CD14-positive monocyte (primary cell): ENCODE data around the gene NYAP1. TPM values are rescaled to one million over a fixed set of nuclear protein-coding genes. Genes with fewer than 3 reads are reported as not detected.
"Not testable (repeated sequence)": the region's sequence is repeated elsewhere in the genome, so short reads cannot be mapped to it uniquely, and the experiment has no call there.

Source experiments
- DNase-seq, 3 donors: peaks; one replicate each; pipeline ENCODE4 v3.0.0-alpha.2; 2011 to 2022
- H2AFZ ChIP-seq: 2 replicates; pipeline ENCODE4 v1.6.0; 2012; ENCODE audit warnings: mild to moderate bottlenecking, low read depth, low read length, inconsistent platforms; ENCODE audit not compliant: insufficient read depth, poor library complexity, severe bottlenecking
- H3K27ac ChIP-seq, 2 donors: 1 replicate in 1 of 2; 2 replicates in 1 of 2; pipeline ENCODE4 v1.5.1; 2012 to 2013; ENCODE audit warnings: low read length in 2 of 2, control low read depth in 1 of 2, inconsistent platforms in 1 of 2, low read depth in 1 of 2, mild to moderate bottlenecking in 1 of 2
- H3K27me3 ChIP-seq, 2 donors: one replicate each; pipeline versions ENCODE4 v1.6.0 to v1.6.1; 2011 to 2013; ENCODE audit warnings: low read length in 2 of 2; ENCODE audit not compliant: control insufficient read depth in 2 of 2, insufficient read depth in 2 of 2
- H3K36me3 ChIP-seq, 2 donors: replicated peaks in 1 of 2; 1 replicate in 1 of 2; 2 replicates in 1 of 2; pipeline versions ENCODE4 v1.5.1 to v1.6.1; 2012 to 2013; ENCODE audit warnings: low read length in 2 of 2, control low read depth in 1 of 2, inconsistent platforms in 1 of 2, mild to moderate bottlenecking in 1 of 2; ENCODE audit not compliant: insufficient read depth in 2 of 2, control insufficient read depth in 1 of 2
- H3K4me1 ChIP-seq, 2 donors: 1 replicate in 1 of 2; 2 replicates in 1 of 2; pipeline versions ENCODE4 v1.5.1 to v1.6.1; 2012 to 2013; ENCODE audit warnings: low read length in 2 of 2, control low read depth in 1 of 2, inconsistent platforms in 1 of 2, mild to moderate bottlenecking in 1 of 2, moderate library complexity in 1 of 2; ENCODE audit not compliant: insufficient read depth in 2 of 2, control insufficient read depth in 1 of 2
- H3K4me2 ChIP-seq: replicated peaks from 2 replicates; pipeline ENCODE3; 2012; ENCODE audit warnings: low read length, moderate library complexity, mild to moderate bottlenecking; ENCODE audit not compliant: poor library complexity, severe bottlenecking; ENCODE audit errors: extremely low read depth
- H3K4me3 ChIP-seq, 3 experiments: fragments of 200-600 bp in 1 of 3; sonication (generic) in 1 of 3; replicated peaks in 1 of 3; 1 replicate in 2 of 3; 2 replicates in 1 of 3; pipeline ENCODE4 v1.5.1; 2011 to 2013; ENCODE audit warnings: low read length in 3 of 3, mild to moderate bottlenecking in 3 of 3, control low read depth in 2 of 3, low read depth in 2 of 3, inconsistent platforms in 1 of 3, moderate library complexity in 1 of 3
- H3K79me2 ChIP-seq: 2 replicates; pipeline ENCODE4 v1.6.0; 2012; ENCODE audit warnings: mild to moderate bottlenecking, control low read depth, inconsistent platforms, low read length, moderate library complexity; ENCODE audit not compliant: insufficient read depth
- H3K9ac ChIP-seq: 2 replicates; pipeline ENCODE4 v1.6.0; 2017; ENCODE audit warnings: low read length, mild to moderate bottlenecking; ENCODE audit not compliant: insufficient read depth, poor library complexity, severe bottlenecking
- H3K9me3 ChIP-seq, 2 donors: replicated peaks in 1 of 2; 1 replicate in 1 of 2; 2 replicates in 1 of 2; pipeline versions ENCODE4 v1.5.1 to v1.6.1; 2012 to 2013; ENCODE audit warnings: low read length in 2 of 2, control low read depth in 1 of 2; ENCODE audit not compliant: control insufficient read depth in 1 of 2, insufficient read depth in 1 of 2
- H4K20me1 ChIP-seq: 2 replicates; pipeline ENCODE4 v1.6.0; 2012; ENCODE audit warnings: mild to moderate bottlenecking, low read length, control low read depth, moderate library complexity; ENCODE audit not compliant: insufficient read depth
- H3K27ac Mint-ChIP-seq, 7 donors: one replicate each; pipeline ENCODE4 v1.8.0; 2020; ENCODE audit warnings: mild to moderate bottlenecking in 7 of 7, mixed read lengths in 7 of 7, moderate library complexity in 6 of 7, inconsistent platforms in 2 of 7
- H3K27me3 Mint-ChIP-seq, 3 donors: one replicate each; pipeline ENCODE4 v1.8.0; 2021 to 2022; ENCODE audit warnings: low read depth in 3 of 3, mild to moderate bottlenecking in 3 of 3, mixed read lengths in 3 of 3, moderate library complexity in 3 of 3, inconsistent platforms in 1 of 3
- H3K36me3 Mint-ChIP-seq, 2 donors: one replicate each; pipeline ENCODE4 v1.8.0; 2020; ENCODE audit warnings: mixed read lengths in 2 of 2, inconsistent platforms in 1 of 2, mild to moderate bottlenecking in 1 of 2
- H3K4me1 Mint-ChIP-seq: one replicate; pipeline ENCODE4 v1.8.0; 2020; ENCODE audit warnings: mild to moderate bottlenecking, mixed read lengths
- H3K4me3 Mint-ChIP-seq, 2 donors: one replicate each; pipeline ENCODE4 v1.8.0; 2020; ENCODE audit warnings: mild to moderate bottlenecking in 2 of 2, mixed read lengths in 2 of 2, moderate library complexity in 1 of 2
- H3K9me3 Mint-ChIP-seq, 7 donors: one replicate each; pipeline ENCODE4 v1.8.0; 2020 to 2022; ENCODE audit warnings: mixed read lengths in 7 of 7, mild to moderate bottlenecking in 6 of 7, moderate library complexity in 6 of 7, inconsistent platforms in 2 of 7
- WGBS: methylation state at CpG from one replicate; pipeline ENCODE4 v1.1.5; 2013; ENCODE audit warnings: missing lambda C conversion rate; ENCODE audit not compliant: insufficient coverage; 5-methylcytosine and 5-hydroxymethylcytosine counted together
- intact Hi-C, 2 donors: fragments of 100-400 bp; cut with micrococcal nuclease; formaldehyde crosslinking; loops; one replicate each; pipeline versions ENCODE4 v1.15.0 to v1.15.1; 2023
- polyA plus RNA-seq, 3 donors: library from polyadenylated mRNA; depleted of rRNA in 1 of 3; unstranded in 2 of 3; stranded (reverse) in 1 of 3; fragments of 300-500 nt in 2 of 3; fragments of >200 nt in 1 of 3; fragmentation: Illumina TruSeq in 2 of 3; gene quantifications; 1 replicate in 2 of 3; 2 replicates in 1 of 3; pipeline ENCODE4 v1.2.3, GENCODE V29; 2012 to 2021
- TF ChIP-seq, protein P1 (sequence below): fragments of 200-600 bp; IDR thresholded peaks from one replicate; pipeline ENCODE4 v1.8.0; 2022; ENCODE audit warnings: antibody characterized with exemption, mild to moderate bottlenecking

Gene NYAP1
- polyA plus RNA-seq, 3 donors: not detected

DNA sequence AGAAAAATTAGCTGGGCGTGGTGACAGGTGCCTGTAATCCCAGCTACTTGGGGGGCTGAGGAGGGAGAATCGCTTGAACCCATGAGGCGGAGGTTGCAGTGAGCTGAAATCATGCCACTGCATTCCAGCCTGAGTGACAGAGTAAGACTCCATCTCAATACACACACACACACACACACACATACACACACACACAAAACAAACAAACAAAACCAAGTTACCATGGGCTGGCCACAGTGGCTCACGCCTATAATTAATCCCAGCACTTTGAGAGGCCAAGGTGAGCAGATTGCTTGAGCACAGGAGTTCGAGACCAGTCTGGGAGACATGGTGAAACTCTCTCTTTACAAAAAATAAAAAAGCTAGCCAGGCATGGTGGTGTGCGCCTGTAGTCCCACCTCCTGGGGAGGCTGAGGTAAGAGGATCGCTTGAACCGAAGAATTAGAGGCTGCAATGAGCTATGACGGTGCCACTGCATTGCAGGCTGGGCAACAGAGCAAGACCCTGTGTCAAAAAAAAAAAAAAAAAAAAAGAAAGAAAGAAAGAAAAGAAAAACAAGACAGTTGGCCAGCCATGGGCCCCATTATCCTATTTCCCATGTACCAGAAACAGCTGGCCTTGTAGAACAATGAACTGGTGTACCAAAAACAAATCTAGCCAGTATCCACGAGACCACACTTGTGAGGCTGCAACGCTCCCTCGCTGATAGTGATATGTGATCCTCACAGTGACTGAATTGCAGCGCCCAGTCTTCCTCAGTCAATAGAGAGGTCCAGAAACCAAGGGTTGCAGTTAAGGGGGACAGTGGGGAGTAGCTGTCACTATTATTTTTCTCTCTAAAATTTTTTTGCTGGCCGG lies 48.7 kb downstream of the NYAP1 start:
- no peak overlapping the region for H2AFZ ChIP-seq
- WGBS: 94% methylated on average over 3 of the region's 14 CpGs
- Mint-ChIP-seq H3K4me3 (no peak overlapping the region), H3K4me1 (no peaks in the 10 kb centered on the region), H3K36me3 (no peaks in the 10 kb centered on the region), H3K27me3 (peaks cover 2 to 6% (median 2%) of the 10 kb centered on the region in 3 donors), H3K27ac (no peak overlapping the region), H3K9me3 (no peaks in the 10 kb centered on the region)
- H3K9me3 ChIP-seq: no peaks in the 10 kb centered on the region
- H3K4me3 ChIP-seq: no peak overlapping the region
- H3K36me3 ChIP-seq: no peaks in the 10 kb centered on the region
- no peak overlapping the region for H3K9ac ChIP-seq
- H4K20me1 ChIP-seq: no peaks in the 10 kb centered on the region
- intact Hi-C loops: no loop called here
- no peaks in the 10 kb centered on the region for H3K4me1 ChIP-seq
- no peak for DNase-seq
- H3K79me2 ChIP-seq: no peaks in the 10 kb centered on the region
- no peak overlapping the region for H3K4me2 ChIP-seq
- no peaks in the 10 kb centered on the region for H3K27me3 ChIP-seq
- TF ChIP-seq, protein P1, sequence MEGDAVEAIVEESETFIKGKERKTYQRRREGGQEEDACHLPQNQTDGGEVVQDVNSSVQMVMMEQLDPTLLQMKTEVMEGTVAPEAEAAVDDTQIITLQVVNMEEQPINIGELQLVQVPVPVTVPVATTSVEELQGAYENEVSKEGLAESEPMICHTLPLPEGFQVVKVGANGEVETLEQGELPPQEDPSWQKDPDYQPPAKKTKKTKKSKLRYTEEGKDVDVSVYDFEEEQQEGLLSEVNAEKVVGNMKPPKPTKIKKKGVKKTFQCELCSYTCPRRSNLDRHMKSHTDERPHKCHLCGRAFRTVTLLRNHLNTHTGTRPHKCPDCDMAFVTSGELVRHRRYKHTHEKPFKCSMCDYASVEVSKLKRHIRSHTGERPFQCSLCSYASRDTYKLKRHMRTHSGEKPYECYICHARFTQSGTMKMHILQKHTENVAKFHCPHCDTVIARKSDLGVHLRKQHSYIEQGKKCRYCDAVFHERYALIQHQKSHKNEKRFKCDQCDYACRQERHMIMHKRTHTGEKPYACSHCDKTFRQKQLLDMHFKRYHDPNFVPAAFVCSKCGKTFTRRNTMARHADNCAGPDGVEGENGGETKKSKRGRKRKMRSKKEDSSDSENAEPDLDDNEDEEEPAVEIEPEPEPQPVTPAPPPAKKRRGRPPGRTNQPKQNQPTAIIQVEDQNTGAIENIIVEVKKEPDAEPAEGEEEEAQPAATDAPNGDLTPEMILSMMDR: no peak
- no peak overlapping the region for H3K27ac ChIP-seq

DNA sequence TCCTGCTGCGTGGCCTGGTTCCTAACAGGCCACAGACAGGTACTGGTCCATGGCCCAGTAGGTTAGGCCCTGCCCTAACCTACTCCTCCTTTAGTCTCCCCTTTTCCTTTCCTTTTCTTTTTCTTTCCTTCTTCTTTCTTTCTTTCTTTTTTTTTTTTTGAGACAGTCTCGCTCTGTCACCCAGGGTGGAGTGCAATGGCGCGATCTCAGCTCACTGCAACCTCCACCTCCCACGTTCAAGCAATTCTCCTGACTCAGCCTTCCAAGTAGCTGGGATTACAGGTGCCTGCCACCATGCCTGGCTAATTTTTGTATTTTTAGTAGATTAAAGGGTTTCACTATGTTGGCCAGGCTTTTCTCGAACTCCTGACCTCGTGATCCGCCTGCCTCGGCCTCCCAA lies 52.3 kb downstream of the NYAP1 start:
- H3K27ac ChIP-seq, H3K36me3 Mint-ChIP-seq, DNase-seq, H2AFZ ChIP-seq, H3K27me3 ChIP-seq, H3K36me3 ChIP-seq, H3K4me2 ChIP-seq, H3K9me3 Mint-ChIP-seq, H3K27ac Mint-ChIP-seq, H4K20me1 ChIP-seq, H3K9me3 ChIP-seq, H3K79me2 ChIP-seq, H3K4me3 Mint-ChIP-seq, H3K4me3 ChIP-seq, H3K9ac ChIP-seq, H3K27me3 Mint-ChIP-seq: not testable (repeated sequence)
- H3K4me1 Mint-ChIP-seq: peaks cover 13% of the 10 kb centered on the region
- WGBS: 100% methylated on average over 1 of the region's 9 CpGs
- H3K4me1 ChIP-seq: peaks cover 14 to 18% of the 10 kb centered on the region in 2 donors
- intact Hi-C loops: loop anchor here in 1 of 2 donors (5.0 kb wide), 1 partner anchor 51 kb away; the partner anchor contains the start of genes FBXO24 and LRCH4

DNA sequence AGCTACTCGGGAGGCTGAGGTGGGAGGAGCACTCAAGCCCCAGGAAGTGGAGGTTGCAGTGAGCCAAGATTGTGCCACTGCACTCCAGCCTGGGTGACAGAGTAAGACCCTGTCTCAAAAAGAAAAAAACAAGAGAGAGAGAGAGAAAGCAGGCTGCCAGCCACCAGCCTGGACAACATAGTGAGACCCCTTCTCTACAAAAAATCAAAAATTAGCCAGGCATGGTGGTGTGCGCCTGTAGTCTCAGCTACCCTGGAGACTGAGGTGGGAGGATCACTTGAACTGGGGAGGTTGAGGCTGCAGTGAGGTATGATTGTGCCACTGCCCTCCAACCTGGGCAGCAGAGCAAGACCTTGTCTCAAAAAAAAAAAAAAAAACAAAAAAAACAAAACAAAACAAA lies 53.0 kb downstream of the NYAP1 start:
- H3K36me3 Mint-ChIP-seq, H3K9me3 ChIP-seq, H3K9me3 Mint-ChIP-seq, H3K4me3 Mint-ChIP-seq, H3K36me3 ChIP-seq, H3K4me2 ChIP-seq, H2AFZ ChIP-seq, H3K4me3 ChIP-seq, H3K27me3 Mint-ChIP-seq, H3K27ac ChIP-seq, DNase-seq, H4K20me1 ChIP-seq, H3K27ac Mint-ChIP-seq, H3K9ac ChIP-seq, H3K79me2 ChIP-seq, H3K27me3 ChIP-seq: not testable (repeated sequence)
- WGBS: 100% methylated on average over 1 of the region's 2 CpGs
- H3K4me1 ChIP-seq: peaks cover 14 to 18% of the 10 kb centered on the region in 2 donors
- intact Hi-C loops: loop anchor here in 1 of 2 donors (5.0 kb wide), 1 partner anchor 51 kb away; the partner anchor contains the start of genes FBXO24 and LRCH4
- peaks cover 13% of the 10 kb centered on the region for H3K4me1 Mint-ChIP-seq
